ENCODE measurements around the gene HEXIM1. TPM values are rescaled to one million over a fixed set of nuclear protein-coding genes. Genes with fewer than 3 reads are reported as not detected.
A peak's percentile ranks its signal among the peaks of the same experiment; 100 is the strongest.

Gene HEXIM1
- polyA plus RNA-seq, 1 donor: 22.1 TPM

GRCh38 chr17:45129940-45130680 lies 18.2 kb upstream of the HEXIM1 start:
- no peak for DNase-seq (ENCODE audit: low read depth)

GRCh38 chr17:45130681-45131615 lies 17.3 kb upstream of the HEXIM1 start:
- no peak for DNase-seq (ENCODE audit: low read depth)

GRCh38 chr17:45131616-45132319 lies 16.5 kb upstream of the HEXIM1 start:
- no peak for DNase-seq (ENCODE audit: low read depth)

GRCh38 chr17:45132320-45132571 lies 16.0 kb upstream of the HEXIM1 start, which contains the start of gene PLCD3:
PLCD3 (minus strand) TSS chr17:45132515; CDS start chr17:45132410, 105 bp downstream.
- no peak for DNase-seq (ENCODE audit: low read depth)

- no peak for DNase-seq (ENCODE audit: low read depth)
Observed at GRCh38 chr17:45132572-45133463, 15.5 kb upstream of the HEXIM1 start.

GRCh38 chr17:45135192-45135977 lies 12.9 kb upstream of the HEXIM1 start, which contains the start of gene ACBD4:
ACBD4 (plus strand) TSS chr17:45135687; CDS start chr17:45136145, 458 bp downstream.
- DNase-seq (ENCODE audit: low read depth): peak; percentile 96

GRCh38 chr17:45135978-45136791 lies 12.1 kb upstream of the HEXIM1 start:
- no peak for DNase-seq (ENCODE audit: low read depth)

- no peak for DNase-seq (ENCODE audit: low read depth)
Observed at GRCh38 chr17:45136846-45137560, 11.3 kb upstream of the HEXIM1 start.

GRCh38 chr17:45137561-45138305 lies 10.5 kb upstream of the HEXIM1 start:
- DNase-seq (ENCODE audit: low read depth): no peak

GRCh38 chr17:45138911-45139532 lies 9.3 kb upstream of the HEXIM1 start:
- DNase-seq (ENCODE audit: low read depth): no peak

GRCh38 chr17:45139533-45139920 lies 8.7 kb upstream of the HEXIM1 start:
- no peak for DNase-seq (ENCODE audit: low read depth)

- no peak for DNase-seq (ENCODE audit: low read depth)
Observed at GRCh38 chr17:45143094-45143670, 5.1 kb upstream of the HEXIM1 start.

- no peak for DNase-seq (ENCODE audit: low read depth)
Observed at GRCh38 chr17:45143767-45144198, 4.5 kb upstream of the HEXIM1 start.

- no peak for DNase-seq (ENCODE audit: low read depth)
Observed at GRCh38 chr17:45144199-45145034, 3.9 kb upstream of the HEXIM1 start.

GRCh38 chr17:45145035-45145389 lies 3.3 kb upstream of the HEXIM1 start:
- DNase-seq (ENCODE audit: low read depth): no peak

GRCh38 chr17:45146166-45146565 lies 2.1 kb upstream of the HEXIM1 start:
- no peak for DNase-seq (ENCODE audit: low read depth)

GRCh38 chr17:45146592-45146889 lies 1.7 kb upstream of the HEXIM1 start:
- no peak for DNase-seq (ENCODE audit: low read depth)

Measured in forelimb muscle (tissue), 1 donor.